ENCODE measurements around the gene PSMA4.

GRCh38 chr15:78561490-78561889 lies 21.2 kb downstream of the PSMA4 start:
- TF ChIP-seq CTCF (IDR thresholded peaks at IDR 0.05; ENCODE audit: insufficient read depth, low read length) (no peak), REST (IDR thresholded peaks at IDR 0.05; ENCODE audit: insufficient replicate concordance, low read depth) (no peak), POLR2AphosphoS5 (IDR thresholded peaks at IDR 0.05; ENCODE audit: low read depth) (no peak)

Measured in HL-60 (cell line).